GM13977 (cell line): ENCODE results near the gene SPIN1.

Experiments
- DNase-seq: peaks from one replicate; pipeline ENCODE4 v3.0.0; 2012; ENCODE audit warnings: low spot score
- in situ Hi-C: fragments of 300-500 bp; cut with MboI; formaldehyde crosslinking; loops from one replicate; pipeline ENCODE4 v1.12.0; 2022; ENCODE audit warnings: low sequenced_read_pairs, low pct_unique_long_range_greater_than_20kb, mixed read lengths, inconsistent platforms; ENCODE audit not compliant: unreplicated experiment
- TF ChIP-seq, protein P1 (sequence below): IDR thresholded peaks from 2 replicates; pipeline ENCODE4 v1.5.1; 2012; ENCODE audit warnings: mild to moderate bottlenecking, control low read depth; ENCODE audit not compliant: insufficient read depth; ENCODE audit errors: extremely low read depth, missing control alignments

The SPIN1 gene

DNA sequence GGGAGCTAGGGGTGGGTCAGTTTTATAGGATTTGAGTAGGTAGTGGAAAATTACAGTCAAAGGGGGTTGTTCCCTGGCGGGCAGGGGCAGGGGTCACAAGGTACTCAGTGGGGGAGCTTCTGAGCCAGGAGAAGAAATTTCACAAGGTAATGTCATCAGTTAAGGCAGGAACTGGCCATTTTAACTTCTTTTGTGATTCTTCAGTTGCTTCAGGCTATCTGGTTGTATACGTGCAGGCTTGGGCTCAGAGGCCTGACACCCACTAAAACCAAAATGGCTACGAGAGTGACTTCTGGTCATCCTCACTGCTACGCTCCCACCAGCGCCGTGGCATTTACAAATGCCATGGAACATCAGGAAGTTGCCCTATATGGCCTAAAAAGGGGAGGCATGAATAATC lies 126.0 kb downstream of the SPIN1 start:
- no peak for DNase-seq
- TF ChIP-seq, protein P1, sequence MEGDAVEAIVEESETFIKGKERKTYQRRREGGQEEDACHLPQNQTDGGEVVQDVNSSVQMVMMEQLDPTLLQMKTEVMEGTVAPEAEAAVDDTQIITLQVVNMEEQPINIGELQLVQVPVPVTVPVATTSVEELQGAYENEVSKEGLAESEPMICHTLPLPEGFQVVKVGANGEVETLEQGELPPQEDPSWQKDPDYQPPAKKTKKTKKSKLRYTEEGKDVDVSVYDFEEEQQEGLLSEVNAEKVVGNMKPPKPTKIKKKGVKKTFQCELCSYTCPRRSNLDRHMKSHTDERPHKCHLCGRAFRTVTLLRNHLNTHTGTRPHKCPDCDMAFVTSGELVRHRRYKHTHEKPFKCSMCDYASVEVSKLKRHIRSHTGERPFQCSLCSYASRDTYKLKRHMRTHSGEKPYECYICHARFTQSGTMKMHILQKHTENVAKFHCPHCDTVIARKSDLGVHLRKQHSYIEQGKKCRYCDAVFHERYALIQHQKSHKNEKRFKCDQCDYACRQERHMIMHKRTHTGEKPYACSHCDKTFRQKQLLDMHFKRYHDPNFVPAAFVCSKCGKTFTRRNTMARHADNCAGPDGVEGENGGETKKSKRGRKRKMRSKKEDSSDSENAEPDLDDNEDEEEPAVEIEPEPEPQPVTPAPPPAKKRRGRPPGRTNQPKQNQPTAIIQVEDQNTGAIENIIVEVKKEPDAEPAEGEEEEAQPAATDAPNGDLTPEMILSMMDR: no peak
- in situ Hi-C loops: no loop called here

DNA sequence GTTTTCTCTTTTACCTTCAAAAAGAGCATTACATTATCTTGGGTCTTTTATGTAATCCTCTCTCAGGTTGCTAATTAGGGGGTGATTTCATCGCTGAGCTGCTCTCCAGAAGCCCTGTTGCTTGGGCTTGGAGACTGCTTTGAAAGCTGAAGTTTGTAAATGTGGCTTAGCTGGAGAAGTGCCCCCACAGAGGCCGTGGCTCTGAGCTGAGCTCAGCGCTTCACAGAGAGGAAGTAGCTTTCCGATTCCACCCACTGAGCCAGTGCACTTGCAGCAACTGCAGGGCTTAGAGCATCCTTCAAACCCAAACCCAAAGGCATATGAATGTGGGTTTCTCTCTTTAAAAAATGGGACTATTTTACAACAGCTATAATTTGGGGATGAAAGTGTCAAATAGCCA lies 133.1 kb downstream of the SPIN1 start:
- in situ Hi-C loops: no loop called here
- DNase-seq: no peak
- TF ChIP-seq, protein P1: no peak

DNA sequence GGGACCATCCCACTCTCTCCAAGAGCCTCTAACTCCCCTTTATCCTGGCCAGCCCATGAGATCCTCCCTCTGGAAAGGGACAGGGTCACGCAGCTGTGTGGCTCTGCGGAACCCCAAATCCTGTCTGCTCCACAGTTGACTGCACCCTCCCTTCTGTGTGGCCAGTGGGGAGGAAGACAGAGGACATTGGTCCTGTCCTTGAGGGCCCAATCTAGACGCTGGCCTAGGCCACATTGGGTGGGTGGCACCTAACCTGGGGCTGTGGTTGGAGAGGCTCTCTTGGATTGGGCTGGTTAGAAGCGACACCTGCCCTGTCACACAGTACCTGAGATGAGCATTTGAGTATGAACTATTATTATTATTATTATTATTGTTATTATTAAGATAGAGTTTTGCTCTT lies 134.1 kb downstream of the SPIN1 start:
- in situ Hi-C loops: no loop called here
- DNase-seq: no peak
- TF ChIP-seq, protein P1: no peak

DNA sequence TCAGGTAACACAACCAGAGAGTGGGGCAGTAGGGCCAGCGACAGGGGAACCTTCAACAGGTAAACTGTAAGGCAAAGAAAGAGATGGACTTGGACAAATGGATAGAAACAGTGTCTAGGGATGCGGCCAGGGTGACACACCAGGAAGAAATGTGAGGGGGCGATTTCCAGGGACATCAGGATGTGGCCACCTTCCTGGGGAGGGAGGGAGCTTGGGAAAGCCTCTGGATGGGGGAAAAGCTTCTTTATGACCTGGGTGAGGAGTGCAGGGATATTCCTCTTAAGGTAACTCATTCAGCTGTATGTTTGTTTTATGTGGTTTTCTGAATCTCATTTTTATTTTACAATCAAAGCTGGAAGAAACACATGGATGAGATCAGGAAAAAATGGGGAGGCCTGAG lies 134.8 kb downstream of the SPIN1 start:
- no peak for DNase-seq
- TF ChIP-seq, protein P1: no peak
- in situ Hi-C loops: no loop called here

DNA sequence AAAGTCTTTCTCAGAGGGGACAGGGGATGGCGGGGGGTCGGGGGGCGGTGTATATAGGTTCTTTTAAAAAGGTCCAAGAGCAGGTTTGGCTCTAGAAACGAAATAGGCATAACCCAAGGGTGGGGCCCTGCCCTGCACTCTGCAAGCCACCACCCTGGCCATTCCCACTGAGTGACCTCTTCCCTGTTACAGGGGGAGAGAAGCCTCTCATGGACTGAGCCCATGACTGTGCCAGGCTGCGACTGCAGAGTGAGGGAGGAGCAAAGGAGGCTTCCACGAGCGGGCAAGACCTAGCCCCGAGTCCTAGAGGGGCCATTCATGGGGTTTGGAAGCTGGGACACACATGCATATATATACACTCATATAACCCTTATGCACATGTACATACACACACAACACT lies 136.7 kb downstream of the SPIN1 start:
- TF ChIP-seq, protein P1: no peak
- in situ Hi-C loops: no loop called here
- no peak for DNase-seq

DNA sequence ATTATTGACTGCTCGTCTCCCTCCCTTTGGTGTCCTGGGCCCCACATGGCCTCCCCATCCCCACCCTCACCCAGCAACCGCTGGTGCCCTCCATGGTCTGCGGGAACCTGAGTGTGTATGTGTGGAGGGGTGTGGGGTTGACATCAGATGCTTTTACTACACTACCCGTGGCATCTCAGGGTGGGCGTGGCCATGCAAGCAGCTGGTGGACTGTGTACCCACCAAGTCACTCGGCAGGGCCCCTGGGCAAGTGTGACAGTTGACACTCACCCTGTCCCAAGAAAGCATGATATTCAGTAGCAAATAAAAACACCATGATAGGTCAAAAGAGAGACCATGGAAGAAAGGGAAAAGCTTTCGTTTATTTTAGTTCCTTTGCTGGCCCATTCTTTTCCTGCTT lies 139.4 kb downstream of the SPIN1 start:
- TF ChIP-seq, protein P1: no peak
- in situ Hi-C loops: no loop called here
- no peak for DNase-seq
